Measurements from ENCODE around the gene COPG1. TPM values are rescaled to one million over a fixed set of nuclear protein-coding genes. Genes with fewer than 3 reads are reported as not detected.

The COPG1 gene
- total RNA-seq, 4 donors from 2014 or later = 72.6 to 124 (median 88.1) TPM

GRCh38 chr3:129268396-129268795 is 19.0 kb downstream of the COPG1 start:
- H3K27ac ChIP-seq = no peak overlapping the region
- no peak overlapping the region for H3K4me3 ChIP-seq
- H3K4me1 ChIP-seq = peaks cover 0 to 5% (median 0%) of the 10 kb centered on the region in 4 donors
- no peaks in the 10 kb centered on the region for H3K9me3 ChIP-seq
- peaks cover 0 to 100% (median 32%) of the 10 kb centered on the region in 3 donors for H3K36me3 ChIP-seq
- WGBS, 2 donors = 91 to 92% methylated on average over 4 of the region's 4 CpGs
- H3K27me3 ChIP-seq = no peaks in the 10 kb centered on the region
- DNase-seq (ENCODE audit: low spot score in 2 of 2) = no peak
- TF ChIP-seq CTCF (IDR thresholded peaks at IDR 0.05) (no peak), POLR2A (IDR thresholded peaks at IDR 0.05) (no peak), EP300 (IDR thresholded peaks at IDR 0.05) (no peak)

- peaks cover 0 to 100% (median 27%) of the 10 kb centered on the region in 3 donors for H3K36me3 ChIP-seq
- DNase-seq (ENCODE audit: low spot score in 2 of 2) = no peak
- H3K4me1 ChIP-seq = no peaks in the 10 kb centered on the region
- H3K27me3 ChIP-seq = no peaks in the 10 kb centered on the region
- H3K9me3 ChIP-seq = no peaks in the 10 kb centered on the region
- H3K4me3 ChIP-seq = no peak overlapping the region
- 87 to 93% methylated on average over 10 to 11 of the region's 11 CpGs for WGBS, 2 donors
- no peak overlapping the region for H3K27ac ChIP-seq
- no peak for TF ChIP-seq EP300 (IDR thresholded peaks at IDR 0.05)
- TF ChIP-seq CTCF (IDR thresholded peaks at IDR 0.05) = no peak
- no peak for TF ChIP-seq POLR2A (IDR thresholded peaks at IDR 0.05)
These were observed 22.3 kb downstream of the COPG1 start for GRCh38 chr3:129271674-129272073.

GRCh38 chr3:129276385-129276784 is 27.0 kb downstream of the COPG1 start:
- Histone ChIP-seq H3K4me3 (no peak overlapping the region), H3K27ac (no peak overlapping the region), H3K4me1 (peaks cover 0 to 31% (median 19%) of the 10 kb centered on the region in 4 donors), H3K36me3 (peaks cover 0 to 64% (median 4%) of the 10 kb centered on the region in 3 donors), H3K27me3 (no peaks in the 10 kb centered on the region), H3K9me3 (no peaks in the 10 kb centered on the region)
- 72% methylated on average over 2 of the region's 2 CpGs for WGBS, 2 donors
- no peak for DNase-seq (ENCODE audit: low spot score in 2 of 2)
- TF ChIP-seq POLR2A (IDR thresholded peaks at IDR 0.05) = no peak
- no peak for TF ChIP-seq CTCF (IDR thresholded peaks at IDR 0.05)
- TF ChIP-seq EP300 (IDR thresholded peaks at IDR 0.05) = no peak

- Histone ChIP-seq H3K36me3 (peaks cover 0 to 53% (median 0%) of the 10 kb centered on the region in 3 donors), H3K27me3 (no peaks in the 10 kb centered on the region), H3K9me3 (no peaks in the 10 kb centered on the region), H3K4me1 (peaks cover 0 to 42% (median 22%) of the 10 kb centered on the region in 4 donors), H3K27ac (peak overlapping the region; percentile 87 to 99 (median 95)), H3K4me3 (peak overlapping the region; percentile 74 to 99 (median 87))
- WGBS, 2 donors = 48 to 58% methylated on average over 11 of the region's 11 CpGs
- DNase-seq (ENCODE audit: low spot score in 2 of 2) = no peak
- TF ChIP-seq EP300 (IDR thresholded peaks at IDR 0.05) (no peak), POLR2A (IDR thresholded peaks at IDR 0.05) (no peak), CTCF (IDR thresholded peaks at IDR 0.05) (no peak)
These were observed 28.4 kb downstream of the COPG1 start for GRCh38 chr3:129277829-129278271.

- peak within 1 kb of the TSS; percentile 87 to 99 (median 95) for H3K27ac ChIP-seq
These were observed 29.1 kb downstream of the COPG1 start, which contains the start of gene HMCES for GRCh38 chr3:129278439-129278965. Gene HMCES, plus strand, starts transcription at chr3:129278870. Its CDS starts 863 bp downstream, at chr3:129279733.

More at GRCh38 chr3:129278439-129278965, 29.1 kb downstream of the COPG1 start, which contains the start of gene HMCES:
- TF ChIP-seq CTCF (IDR thresholded peaks at IDR 0.05) (peak in 2 of 5 experiments; percentile 22 to 35), POLR2A (IDR thresholded peaks at IDR 0.05) (peak; percentile 43 to 85), EP300 (IDR thresholded peaks at IDR 0.05) (peak in 1 of 2 donors; percentile 90)
- Histone ChIP-seq H3K27me3 (no peaks in the 10 kb centered on the region), H3K36me3 (peaks cover 0 to 52% (median 0%) of the 10 kb centered on the region in 3 donors), H3K9me3 (no peaks in the 10 kb centered on the region), H3K4me3 (peak within 1 kb of the TSS; percentile 74 to 99 (median 87)), H3K4me1 (peaks cover 0 to 42% (median 22%) of the 10 kb centered on the region in 4 donors)
- WGBS, 2 donors = 0 to 1% methylated on average over 26 to 41 of the region's 44 CpGs
- DNase-seq (ENCODE audit: low spot score in 2 of 2) = peak; percentile 86 to 87
